Spleen (tissue), 7 donors: ENCODE results near the gene TRIP6.

ENCODE experiments used
- CTCF ChIP-seq, 11 experiments: fragments of 200-600 bp in 7 of 11; fragments of 450-650 bp in 4 of 11; sonication (generic) in 4 of 11; IDR thresholded peaks in 8 of 11; conservative IDR thresholded peaks in 3 of 11; 1 replicate in 7 of 11; 2 replicates in 4 of 11; pipeline versions ENCODE4 v1.4.0 to v1.8.0; 2016 to 2021; ENCODE audit warnings: antibody characterized with exemption in 11 of 11, inconsistent platforms in 4 of 11, mild to moderate bottlenecking in 1 of 11
- POLR2A ChIP-seq, 3 donors: fragments of 450-650 bp; IDR thresholded peaks; one replicate each; pipeline ENCODE4 v1.5.1; 2017; ENCODE audit warnings: antibody characterized with exemption in 3 of 3, mild to moderate bottlenecking in 1 of 3
- POLR2AphosphoS5 ChIP-seq, 3 donors: sonication (generic); formaldehyde crosslinking; IDR thresholded peaks; one replicate each; pipeline ENCODE4 v1.5.1; 2017; ENCODE audit warnings: antibody characterized with exemption in 3 of 3
- donor health status: DM: no; HTN: no; CAD: no; lungs with moderate emphysema.
- donor health status: DM: no; HTN: no; CAD: no.
- donor health status: DM: no; HTN: no; CAD: no.

- TF ChIP-seq POLR2A (IDR thresholded peaks at IDR 0.05), result no peak
- peak in 1 of 11 experiments; percentile 23 for TF ChIP-seq CTCF (IDR thresholded peaks at IDR 0.05 in 8 of 11, conservative IDR thresholded peaks at IDR 0.05 in 3 of 11)
- TF ChIP-seq POLR2AphosphoS5 (IDR thresholded peaks at IDR 0.05), result no peak
Measured at GRCh38 chr7:100895956-100896731, 29.0 kb downstream of the TRIP6 start.
